H9 (cell line): ENCODE data around the gene FOXN4. TPM values are rescaled to one million over a fixed set of nuclear protein-coding genes. Genes with fewer than 3 reads are reported as not detected.

Experiments
- DNase-seq: peaks from one replicate; pipeline ENCODE4 v3.0.0-alpha.2; 2017
- H2AFZ ChIP-seq: one replicate; pipeline ENCODE4 v1.6.1; 2013; ENCODE audit warnings: mild to moderate bottlenecking, low read length, control low read depth, moderate library complexity
- H2AK5ac ChIP-seq: 2 replicates; pipeline ENCODE4 v1.6.1; 2013; ENCODE audit warnings: low read length, control low read depth, mixed read lengths; ENCODE audit not compliant: insufficient read length
- H2BK120ac ChIP-seq: one replicate; pipeline ENCODE4 v1.6.1; 2013; ENCODE audit warnings: low read depth, mild to moderate bottlenecking, low read length, control low read depth, inconsistent platforms; ENCODE audit not compliant: poor library complexity, severe bottlenecking
- H2BK12ac ChIP-seq: 2 replicates; pipeline ENCODE4 v1.6.1; 2013; ENCODE audit warnings: low read length, control low read depth, mixed read lengths, low read depth; ENCODE audit not compliant: insufficient read length
- H2BK15ac ChIP-seq: 2 replicates; pipeline ENCODE4 v1.6.1; 2013; ENCODE audit warnings: low read depth, low read length, control low read depth
- H2BK20ac ChIP-seq: one replicate; pipeline ENCODE4 v1.6.1; 2013; ENCODE audit warnings: low read depth, mild to moderate bottlenecking, low read length, control low read depth, inconsistent platforms; ENCODE audit not compliant: poor library complexity, severe bottlenecking
- H2BK5ac ChIP-seq: 2 replicates; pipeline ENCODE4 v1.6.1; 2013; ENCODE audit warnings: low read length, control low read depth, mixed read lengths; ENCODE audit not compliant: insufficient read length
- H3K14ac ChIP-seq: 2 replicates; pipeline ENCODE4 v1.6.1; 2013; ENCODE audit warnings: low read length, control low read depth; ENCODE audit not compliant: insufficient read depth
- H3K18ac ChIP-seq: 2 replicates; pipeline ENCODE4 v1.6.1; 2013; ENCODE audit warnings: low read depth, mild to moderate bottlenecking, mixed read lengths, low read length, control low read depth; ENCODE audit not compliant: insufficient read length
- H3K23ac ChIP-seq: 2 replicates; pipeline ENCODE4 v1.6.1; 2013; ENCODE audit warnings: low read length, control low read depth, mixed read lengths, low read depth; ENCODE audit not compliant: insufficient read length
- H3K23me2 ChIP-seq: 2 replicates; pipeline ENCODE4 v1.6.1; 2013; ENCODE audit warnings: low read depth, mild to moderate bottlenecking, mixed read lengths, low read length, control low read depth; ENCODE audit not compliant: insufficient read length, poor library complexity, severe bottlenecking
- H3K27ac ChIP-seq: 2 replicates; pipeline ENCODE4 v1.5.1; 2013; ENCODE audit warnings: low read length, control low read depth, mixed read lengths, low read depth; ENCODE audit not compliant: insufficient read length
- H3K27me3 ChIP-seq: 2 replicates; pipeline ENCODE4 v1.6.1; 2013; ENCODE audit warnings: low read length, control low read depth, inconsistent platforms; ENCODE audit not compliant: insufficient read depth
- H3K4ac ChIP-seq: 2 replicates; pipeline ENCODE4 v1.6.1; 2013; ENCODE audit warnings: low read depth, mild to moderate bottlenecking, control low read depth, inconsistent platforms, low read length, moderate library complexity
- H3K4me1 ChIP-seq: 2 replicates; pipeline ENCODE4 v1.6.1; 2013; ENCODE audit warnings: low read length, control low read depth, inconsistent platforms; ENCODE audit not compliant: insufficient read depth
- H3K4me2 ChIP-seq: 2 replicates; pipeline ENCODE4 v1.6.1; 2013; ENCODE audit warnings: low read length, control low read depth, mixed read lengths; ENCODE audit not compliant: insufficient read length, insufficient read depth
- H3K56ac ChIP-seq: 2 replicates; pipeline ENCODE4 v1.6.1; 2013; ENCODE audit warnings: low read depth, mild to moderate bottlenecking, mixed read lengths, low read length, control low read depth; ENCODE audit not compliant: insufficient read length
- H3K79me1 ChIP-seq: 2 replicates; pipeline ENCODE4 v1.6.1; 2013; ENCODE audit warnings: low read depth, mild to moderate bottlenecking, moderate library complexity, low read length, control low read depth, inconsistent platforms; ENCODE audit not compliant: insufficient read depth, poor library complexity, severe bottlenecking
- H3K79me2 ChIP-seq: 2 replicates; pipeline ENCODE4 v1.6.1; 2013; ENCODE audit warnings: low read length, control low read depth, inconsistent platforms; ENCODE audit not compliant: insufficient read depth
- H3K9ac ChIP-seq: 2 replicates; pipeline ENCODE4 v1.6.1; 2013; ENCODE audit warnings: low read length, control low read depth, mixed read lengths; ENCODE audit not compliant: insufficient read length; ENCODE audit errors: extremely low read depth
- H3K9me3 ChIP-seq: one replicate; pipeline ENCODE4 v1.6.1; 2013; ENCODE audit warnings: low read depth, low read length, inconsistent platforms; ENCODE audit not compliant: control insufficient read depth
- H3T11ph ChIP-seq: one replicate; pipeline ENCODE4 v1.6.1; 2013; ENCODE audit warnings: mild to moderate bottlenecking, low read length, control low read depth, inconsistent platforms
- H4K20me1 ChIP-seq: one replicate; pipeline ENCODE4 v1.6.1; 2013; ENCODE audit not compliant: control insufficient read depth, insufficient read length, insufficient read depth
- H4K5ac ChIP-seq: 2 replicates; pipeline ENCODE4 v1.6.1; 2013; ENCODE audit warnings: low read depth, mild to moderate bottlenecking, mixed read lengths, low read length, control low read depth; ENCODE audit not compliant: insufficient read length
- H4K8ac ChIP-seq: replicated peaks from 2 replicates; pipeline ENCODE4 v1.6.1; 2013; ENCODE audit warnings: low read length, control low read depth, mixed read lengths, low read depth; ENCODE audit not compliant: insufficient read length
- H4K91ac ChIP-seq: 2 replicates; pipeline ENCODE4 v1.6.1; 2013; ENCODE audit warnings: low read depth, mild to moderate bottlenecking, moderate library complexity, mixed read lengths, low read length, control low read depth; ENCODE audit not compliant: insufficient read length
- H3K27ac Mint-ChIP-seq, 3 experiments: 2 replicates in 2 of 3; 3 replicates in 1 of 3; pipeline ENCODE4 v1.8.0; 2020 to 2021; ENCODE audit warnings: mixed read lengths in 3 of 3, mild to moderate bottlenecking in 1 of 3, moderate library complexity in 1 of 3
- H3K27me3 Mint-ChIP-seq: 2 replicates; pipeline ENCODE4 v1.8.0; 2021; ENCODE audit warnings: low read depth, mild to moderate bottlenecking, moderate library complexity, mixed read lengths
- H3K36me3 Mint-ChIP-seq, 3 experiments: 2 replicates in 2 of 3; 3 replicates in 1 of 3; pipeline ENCODE4 v1.8.0; 2020 to 2021; ENCODE audit warnings: low read depth in 3 of 3, mixed read lengths in 3 of 3; ENCODE audit not compliant: insufficient read depth in 1 of 3
- H3K4me1 Mint-ChIP-seq, 2 experiments: 2 replicates each; pipeline ENCODE4 v1.8.0; 2020; ENCODE audit warnings: mixed read lengths in 2 of 2
- H3K4me3 Mint-ChIP-seq, 2 experiments: 2 replicates in 1 of 2; 3 replicates in 1 of 2; pipeline ENCODE4 v1.8.0; 2020 to 2021; ENCODE audit warnings: mild to moderate bottlenecking in 2 of 2, mixed read lengths in 2 of 2, moderate library complexity in 1 of 2
- H3K9me3 Mint-ChIP-seq, 2 experiments: 2 replicates in 1 of 2; 3 replicates in 1 of 2; pipeline ENCODE4 v1.8.0; 2020; ENCODE audit warnings: mild to moderate bottlenecking in 2 of 2, mixed read lengths in 2 of 2, moderate library complexity in 1 of 2
- CTCF ChIP-seq: fragments of 200-600 bp; sonication (generic); conservative IDR thresholded peaks from 3 replicates; pipeline ENCODE4 v1.8.0; 2021; ENCODE audit warnings: antibody characterized with exemption, mild to moderate bottlenecking
- WGBS: extraction: QIAGEN DNeasy Blood & Tissue Kit; methylation state at CpG from one replicate; pipeline ENCODE4 v1.1.7; 2013; ENCODE audit warnings: missing lambda C conversion rate, low lambda C conversion rate, mixed read lengths; ENCODE audit not compliant: insufficient read length; ENCODE audit errors: extremely low coverage; 5-methylcytosine and 5-hydroxymethylcytosine counted together
- total RNA-seq: library from RNA; stranded (reverse); gene quantifications from 2 replicates; pipeline ENCODE4 v1.2.1, GENCODE V29; 2021

FOXN4 gene
- total RNA-seq, 1 experiment from 2014 or later = 0.39 TPM

GRCh38 chr12:109267361-109267760 is 41.7 kb downstream of the FOXN4 start:
- H3K14ac ChIP-seq = no peak overlapping the region; the same call in 1 of the 2 replicates
- H3K23ac ChIP-seq = no peak overlapping the region
- no peak overlapping the region for H2AK5ac ChIP-seq
- Mint-ChIP-seq H3K27me3 (peaks cover 4% of the 10 kb centered on the region), H3K27ac (no peak overlapping the region), H3K36me3 (peaks cover 0 to 13% (median 7%) of the 10 kb centered on the region in 3 experiments; a peak in 4 of 7 replicates), H3K4me1 (peaks cover 0 to 11% of the 10 kb centered on the region in 2 experiments; a peak in 3 of 4 replicates), H3K9me3 (peaks cover 4 to 6% of the 10 kb centered on the region in 2 experiments; a peak in 4 of 5 replicates), H3K4me3 (no peak overlapping the region)
- H2BK15ac ChIP-seq = no peak overlapping the region
- no peaks in the 10 kb centered on the region for H3K9me3 ChIP-seq
- H4K20me1 ChIP-seq = no peaks in the 10 kb centered on the region
- no peak overlapping the region for H2BK120ac ChIP-seq
- H4K91ac ChIP-seq = no peak overlapping the region
- no peak overlapping the region for H4K8ac ChIP-seq
- no peak overlapping the region for H2BK12ac ChIP-seq
- no peak overlapping the region for H4K5ac ChIP-seq
- H3K9ac ChIP-seq = no peak overlapping the region
- no peak overlapping the region for H3T11ph ChIP-seq
- no peak overlapping the region for H3K56ac ChIP-seq
- TF ChIP-seq CTCF = no peak
- no peaks in the 10 kb centered on the region for H3K27me3 ChIP-seq
- H2BK20ac ChIP-seq = no peak overlapping the region
- peaks cover 3% of the 10 kb centered on the region for H3K23me2 ChIP-seq
- no CpG with 5 or more reads among the region's 14 CpGs for WGBS
- no peaks in the 10 kb centered on the region for H3K4me1 ChIP-seq
- no peak overlapping the region for H3K4me2 ChIP-seq
- H3K79me2 ChIP-seq = no peaks in the 10 kb centered on the region
- no peaks in the 10 kb centered on the region for H3K79me1 ChIP-seq
- no peak overlapping the region for H3K27ac ChIP-seq
- H2BK5ac ChIP-seq = no peak overlapping the region
- H3K18ac ChIP-seq = no peak overlapping the region
- no peak for DNase-seq
- no peak overlapping the region for H2AFZ ChIP-seq
- H3K4ac ChIP-seq = no peak overlapping the region
